ENCODE results near the gene PCDHB2. TPM values are rescaled to one million over a fixed set of nuclear protein-coding genes. Genes with fewer than 3 reads are reported as not detected.
A peak's percentile ranks its signal among the peaks of the same experiment; 100 is the strongest.
"Not testable (repeated sequence)": the region's sequence is repeated elsewhere in the genome, so short reads cannot be mapped to it uniquely, and the experiment has no call there.

Gene PCDHB2
- total RNA-seq, 1 donor from 2014 or later = 80.4 TPM

- peak; percentile 62 for TF ChIP-seq CTCF (IDR thresholded peaks at IDR 0.05; ENCODE audit: unreplicated experiment)
- peak within 1 kb of the TSS; percentile 98 for H3K27ac Mint-ChIP-seq
- no peaks in the 10 kb centered on the region for H3K4me1 Mint-ChIP-seq (ENCODE audit: low read depth)
- peaks cover 67% of the 10 kb centered on the region for H3K36me3 Mint-ChIP-seq (ENCODE audit: insufficient read depth)
- H3K4me3 Mint-ChIP-seq (ENCODE audit: low read depth) = peak within 1 kb of the TSS; percentile 80
- DNase-seq (ENCODE audit: low spot score, unreplicated experiment) = no peak
- peaks cover 64% of the 10 kb centered on the region for H3K9me3 Mint-ChIP-seq (ENCODE audit: low read depth)
- no peaks in the 10 kb centered on the region for H3K27me3 Mint-ChIP-seq
These were observed 40.8 kb downstream of the PCDHB2 start, which contains the start of gene PCDHB5 for GRCh38 chr5:141135030-141135717. Gene PCDHB5 (plus strand): TSS chr5:141135206. CDS start chr5:141135435, 229 bp downstream.

DNA sequence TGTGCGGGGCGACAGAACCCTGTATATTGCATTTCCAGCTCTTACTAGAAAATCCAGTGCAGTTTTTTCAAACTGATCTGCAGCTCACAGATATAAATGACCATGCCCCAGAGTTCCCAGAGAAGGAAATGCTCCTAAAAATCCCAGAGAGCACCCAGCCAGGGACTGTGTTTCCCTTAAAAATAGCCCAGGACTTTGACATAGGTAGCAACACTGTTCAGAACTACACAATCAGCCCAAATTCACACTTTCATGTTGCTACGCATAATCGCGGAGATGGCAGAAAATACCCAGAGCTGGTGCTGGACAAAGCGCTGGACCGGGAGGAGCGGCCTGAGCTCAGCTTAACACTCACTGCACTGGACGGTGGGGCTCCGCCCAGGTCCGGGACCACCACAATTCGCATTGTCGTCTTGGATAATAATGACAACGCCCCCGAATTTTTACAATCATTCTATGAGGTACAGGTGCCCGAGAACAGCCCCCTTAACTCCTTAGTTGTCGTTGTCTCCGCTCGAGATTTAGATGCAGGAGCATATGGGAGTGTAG, 41.4 kb downstream of the PCDHB2 start:
- Mint-ChIP-seq H3K4me3 (ENCODE audit: low read depth) (peak overlapping the region; percentile 80), H3K27ac (peak overlapping the region; percentile 98), H3K27me3 (no peaks in the 10 kb centered on the region), H3K9me3 (ENCODE audit: low read depth) (peaks cover 60% of the 10 kb centered on the region), H3K36me3 (ENCODE audit: insufficient read depth) (peaks cover 66% of the 10 kb centered on the region), H3K4me1 (ENCODE audit: low read depth) (no peaks in the 10 kb centered on the region)
- TF ChIP-seq CTCF (IDR thresholded peaks at IDR 0.05; ENCODE audit: unreplicated experiment) = no peak
- DNase-seq (ENCODE audit: low spot score, unreplicated experiment) = no peak

DNA sequence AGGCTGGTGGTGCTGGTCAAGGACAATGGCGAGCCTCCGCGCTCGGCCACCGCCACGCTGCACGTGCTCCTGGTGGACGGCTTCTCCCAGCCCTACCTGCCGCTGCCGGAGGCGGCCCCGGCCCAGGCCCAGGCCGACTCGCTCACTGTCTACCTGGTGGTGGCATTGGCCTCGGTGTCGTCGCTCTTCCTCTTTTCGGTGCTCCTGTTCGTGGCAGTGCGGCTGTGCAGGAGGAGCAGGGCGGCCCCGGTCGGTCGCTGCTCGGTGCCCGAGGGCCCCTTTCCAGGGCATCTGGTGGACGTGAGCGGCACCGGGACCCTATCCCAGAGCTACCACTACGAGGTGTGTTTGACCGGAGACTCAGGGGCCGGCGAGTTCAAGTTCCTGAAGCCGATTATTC, 42.9 kb downstream of the PCDHB2 start:
- not testable (repeated sequence) for H3K4me1 Mint-ChIP-seq (ENCODE audit: low read depth); H3K4me3 Mint-ChIP-seq (ENCODE audit: low read depth); H3K27me3 Mint-ChIP-seq; DNase-seq (ENCODE audit: low spot score, unreplicated experiment)
- peaks cover 58% of the 10 kb centered on the region for H3K9me3 Mint-ChIP-seq (ENCODE audit: low read depth)
- peaks cover 60% of the 10 kb centered on the region for H3K36me3 Mint-ChIP-seq (ENCODE audit: insufficient read depth)
- peak overlapping the region; percentile 90 for H3K27ac Mint-ChIP-seq

Other genes starting within 250 kb of the PCDHB2 start
- 3.4 and 3.8 TPM in 2 replicates for gene PCDHA9, start 246.2 kb upstream of the PCDHB2 start, total RNA-seq
- 18.3 and 19.2 TPM in 2 replicates for gene PCDHA10, start 238.7 kb upstream of the PCDHB2 start, total RNA-seq
- gene PCDHA11, start 225.7 kb upstream of the PCDHB2 start, total RNA-seq = 10.0 and 10.5 TPM in 2 replicates
- gene PCDHA12, start 219.3 kb upstream of the PCDHB2 start, total RNA-seq = 12.9 and 13.7 TPM in 2 replicates
- 3.5 and 3.9 TPM in 2 replicates for gene PCDHA13, start 212.5 kb upstream of the PCDHB2 start, total RNA-seq
- gene PCDHAC1, start 168.3 kb upstream of the PCDHB2 start, total RNA-seq = 7.7 and 8.9 TPM in 2 replicates
- 1.8 and 1.9 TPM in 2 replicates for gene PCDHAC2, start 128.1 kb upstream of the PCDHB2 start, total RNA-seq
- gene PCDHB1, start 43.2 kb upstream of the PCDHB2 start, total RNA-seq = 0.29 and 0.31 TPM in 2 replicates
- gene PCDHB3, start 5.9 kb downstream of the PCDHB2 start, total RNA-seq = 9.1 and 9.4 TPM in 2 replicates
- 4.4 and 4.6 TPM in 2 replicates for gene PCDHB4, start 27.2 kb downstream of the PCDHB2 start, total RNA-seq
- gene PCDHB5, start 40.6 kb downstream of the PCDHB2 start, total RNA-seq = 29.4 and 32.4 TPM in 2 replicates
- 2.4 and 2.7 TPM in 2 replicates for gene PCDHB6, start 55.4 kb downstream of the PCDHB2 start, total RNA-seq
- 0.93 and 1.1 TPM in 2 replicates for gene PCDHB7, start 78.0 kb downstream of the PCDHB2 start, total RNA-seq
- gene PCDHB8, start 83.2 kb downstream of the PCDHB2 start, total RNA-seq = 2.0 and 2.8 TPM in 2 replicates
- 11.9 and 14.3 TPM in 2 replicates for gene PCDHB16, start 87.8 kb downstream of the PCDHB2 start, total RNA-seq
- 7.5 and 8.0 TPM in 2 replicates for gene PCDHB9, start 92.5 kb downstream of the PCDHB2 start, total RNA-seq
- 5.5 and 7.2 TPM in 2 replicates for gene PCDHB10, start 97.7 kb downstream of the PCDHB2 start, total RNA-seq
- 4.7 and 5.9 TPM in 2 replicates for gene PCDHB11, start 105.0 kb downstream of the PCDHB2 start, total RNA-seq
- gene PCDHB12, start 114.1 kb downstream of the PCDHB2 start, total RNA-seq = 5.4 and 7.2 TPM in 2 replicates
- 6.8 and 7.4 TPM in 2 replicates for gene PCDHB13, start 119.3 kb downstream of the PCDHB2 start, total RNA-seq
- gene PCDHB14, start 128.7 kb downstream of the PCDHB2 start, total RNA-seq = 7.9 and 8.0 TPM in 2 replicates
- 8.3 and 9.5 TPM in 2 replicates for gene PCDHB15, start 150.8 kb downstream of the PCDHB2 start, total RNA-seq
- gene SLC25A2, start 209.4 kb downstream of the PCDHB2 start, total RNA-seq = 1.1 and 1.2 TPM in 2 replicates
- 90.9 and 95.6 TPM in 2 replicates for gene TAF7, start 226.2 kb downstream of the PCDHB2 start, total RNA-seq
- gene PCDHGA1, start 235.9 kb downstream of the PCDHB2 start, total RNA-seq = 1.1 and 1.3 TPM in 2 replicates
- 0.72 and 1.1 TPM in 2 replicates for gene PCDHGA2, start 244.1 kb downstream of the PCDHB2 start, total RNA-seq
- 0.80 and 0.81 TPM in 2 replicates for gene PCDHGA3, start 249.2 kb downstream of the PCDHB2 start, total RNA-seq